ENCODE measurements around the gene TPD52L2.

GRCh38 chr20:63825331-63826118 lies 39.5 kb upstream of the TPD52L2 start:
- TF ChIP-seq CTCF (IDR thresholded peaks at IDR 0.05) (no peak), POLR2A (IDR thresholded peaks at IDR 0.05) (no peak)

Measured in testis (tissue), 2 donors.